ENCODE measurements around the gene PRR35. TPM values are rescaled to one million over a fixed set of nuclear protein-coding genes. Genes with fewer than 3 reads are reported as not detected.

PRR35 gene
- total and polyA plus RNA-seq, 7 donors, result not detected

DNA sequence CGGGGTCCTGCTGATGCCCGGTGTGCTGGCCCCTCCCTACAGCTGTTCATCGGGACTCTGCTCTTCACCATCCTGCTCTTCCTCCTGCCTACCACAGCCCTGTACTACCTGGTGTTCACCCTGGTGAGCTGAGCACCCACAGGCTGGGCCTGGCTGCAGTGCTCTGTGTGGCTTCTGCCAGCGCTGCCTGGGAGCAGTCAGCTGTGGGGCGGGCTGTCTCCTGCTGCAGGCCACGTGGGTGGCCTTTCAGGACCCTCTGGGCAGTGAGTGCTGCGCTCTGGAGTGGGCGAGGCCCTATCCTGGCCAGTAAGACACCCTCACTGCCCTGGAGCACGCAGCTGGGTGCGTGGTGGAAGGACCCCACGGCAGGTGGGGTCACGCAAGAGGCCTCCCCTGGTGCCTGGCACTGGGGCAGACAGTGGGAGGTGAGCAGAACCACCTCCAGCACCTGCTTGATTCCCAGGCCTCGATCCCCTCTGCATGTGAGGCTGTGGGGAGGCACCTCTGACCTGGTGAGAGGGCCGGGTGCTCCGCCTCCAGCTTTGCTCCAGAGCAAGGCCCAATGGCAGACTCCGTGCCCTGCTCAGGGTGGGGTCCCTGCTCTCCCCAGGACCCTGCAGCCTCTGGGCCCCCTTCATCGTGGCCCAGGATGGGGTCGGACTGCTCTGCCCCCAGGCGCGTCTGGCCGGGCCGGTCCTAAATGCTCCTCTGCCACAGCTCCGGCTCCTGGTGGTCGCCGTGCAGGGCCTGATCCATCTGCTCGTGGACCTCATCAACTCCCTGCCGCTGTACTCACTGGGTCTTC lies 20.1 kb downstream of the PRR35 start:
- H3K36me3 ChIP-seq (ENCODE audit: insufficient read depth in 1 of 2, low read depth in 1 of 2), result peaks cover 0 to 12% of the 10 kb centered on the region in 2 donors
- no peaks in the 10 kb centered on the region for H3K9me3 ChIP-seq
- intact Hi-C loops (cut with DNase I), result loop anchor here in 1 of 2 donors (2.0 kb wide), 1 partner anchor 24 kb away; no protein-coding TSS in a partner anchor
- TF ChIP-seq, protein P1, sequence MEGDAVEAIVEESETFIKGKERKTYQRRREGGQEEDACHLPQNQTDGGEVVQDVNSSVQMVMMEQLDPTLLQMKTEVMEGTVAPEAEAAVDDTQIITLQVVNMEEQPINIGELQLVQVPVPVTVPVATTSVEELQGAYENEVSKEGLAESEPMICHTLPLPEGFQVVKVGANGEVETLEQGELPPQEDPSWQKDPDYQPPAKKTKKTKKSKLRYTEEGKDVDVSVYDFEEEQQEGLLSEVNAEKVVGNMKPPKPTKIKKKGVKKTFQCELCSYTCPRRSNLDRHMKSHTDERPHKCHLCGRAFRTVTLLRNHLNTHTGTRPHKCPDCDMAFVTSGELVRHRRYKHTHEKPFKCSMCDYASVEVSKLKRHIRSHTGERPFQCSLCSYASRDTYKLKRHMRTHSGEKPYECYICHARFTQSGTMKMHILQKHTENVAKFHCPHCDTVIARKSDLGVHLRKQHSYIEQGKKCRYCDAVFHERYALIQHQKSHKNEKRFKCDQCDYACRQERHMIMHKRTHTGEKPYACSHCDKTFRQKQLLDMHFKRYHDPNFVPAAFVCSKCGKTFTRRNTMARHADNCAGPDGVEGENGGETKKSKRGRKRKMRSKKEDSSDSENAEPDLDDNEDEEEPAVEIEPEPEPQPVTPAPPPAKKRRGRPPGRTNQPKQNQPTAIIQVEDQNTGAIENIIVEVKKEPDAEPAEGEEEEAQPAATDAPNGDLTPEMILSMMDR (IDR thresholded peaks at IDR 0.05), result no peak
- H3K27me3 ChIP-seq (ENCODE audit: insufficient read depth in 3 of 3, low read length in 2 of 3), result no peaks in the 10 kb centered on the region
- H3K4me1 ChIP-seq, result peaks cover 3% of the 10 kb centered on the region
- no peak overlapping the region for H3K4me3 ChIP-seq
- DNase-seq (no peak), ATAC-seq (no peak)
- 90 to 95% (median 92%) methylated on average over 21 to 27 of the region's 27 CpGs for WGBS, 3 donors
- no peak overlapping the region for H3K27ac ChIP-seq

GRCh38 chr16:580946-581498 lies 20.8 kb downstream of the PRR35 start:
- intact Hi-C loops (cut with DNase I), result loop anchor here in 1 of 2 donors (2.0 kb wide), 1 partner anchor 24 kb away; no protein-coding TSS in a partner anchor
- peaks cover 8% of the 10 kb centered on the region for H3K4me1 ChIP-seq
- H3K36me3 ChIP-seq (ENCODE audit: insufficient read depth in 1 of 2, low read depth in 1 of 2), result peaks cover 0 to 5% of the 10 kb centered on the region in 2 donors
- DNase-seq (no peak), ATAC-seq (no peak)
- TF ChIP-seq, protein P1 (IDR thresholded peaks at IDR 0.05), result no peak
- no peak overlapping the region for H3K27ac ChIP-seq
- no peaks in the 10 kb centered on the region for H3K9me3 ChIP-seq
- 95 to 97% (median 96%) methylated on average over 16 to 19 of the region's 19 CpGs for WGBS, 3 donors
- no peak overlapping the region for H3K4me3 ChIP-seq
- H3K27me3 ChIP-seq (ENCODE audit: insufficient read depth in 3 of 3, low read length in 2 of 3), result no peaks in the 10 kb centered on the region

DNA sequence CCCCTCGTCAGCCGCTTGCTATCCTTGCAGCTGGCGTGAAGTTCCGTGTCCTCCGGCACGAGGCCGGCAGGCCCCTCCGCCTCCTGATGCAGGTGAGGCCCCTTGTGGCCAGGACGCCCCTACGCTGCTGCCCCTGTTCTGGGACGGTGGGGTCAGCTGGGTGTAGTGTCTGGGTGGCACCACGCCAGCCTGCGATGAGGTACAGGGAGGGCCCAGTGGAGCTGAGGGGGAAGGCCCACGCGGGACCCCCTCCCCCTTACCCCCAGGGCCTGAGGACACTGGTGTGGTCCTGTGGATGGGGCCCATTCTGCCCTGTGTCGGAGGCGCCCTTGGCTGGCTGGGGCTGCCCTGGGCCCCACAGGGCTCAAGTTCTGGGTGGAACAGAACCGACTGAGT lies 22.0 kb downstream of the PRR35 start:
- Histone ChIP-seq H3K27ac (no peak overlapping the region), H3K4me1 (peaks cover 20% of the 10 kb centered on the region), H3K4me3 (no peak overlapping the region), H3K9me3 (no peaks in the 10 kb centered on the region), H3K27me3 (ENCODE audit: insufficient read depth in 3 of 3, low read length in 2 of 3) (no peaks in the 10 kb centered on the region), H3K36me3 (ENCODE audit: insufficient read depth in 1 of 2, low read depth in 1 of 2) (peaks cover 0 to 5% of the 10 kb centered on the region in 2 donors)
- no peak for DNase-seq
- TF ChIP-seq, protein P1 (IDR thresholded peaks at IDR 0.05), result no peak
- 78 to 94% (median 91%) methylated on average over 17 to 18 of the region's 18 CpGs for WGBS, 3 donors
- intact Hi-C loops (cut with DNase I), result loop anchor here in 1 of 2 donors (2.0 kb wide), 1 partner anchor 79 kb away; no protein-coding TSS in a partner anchor
- ATAC-seq, result no peak

DNA sequence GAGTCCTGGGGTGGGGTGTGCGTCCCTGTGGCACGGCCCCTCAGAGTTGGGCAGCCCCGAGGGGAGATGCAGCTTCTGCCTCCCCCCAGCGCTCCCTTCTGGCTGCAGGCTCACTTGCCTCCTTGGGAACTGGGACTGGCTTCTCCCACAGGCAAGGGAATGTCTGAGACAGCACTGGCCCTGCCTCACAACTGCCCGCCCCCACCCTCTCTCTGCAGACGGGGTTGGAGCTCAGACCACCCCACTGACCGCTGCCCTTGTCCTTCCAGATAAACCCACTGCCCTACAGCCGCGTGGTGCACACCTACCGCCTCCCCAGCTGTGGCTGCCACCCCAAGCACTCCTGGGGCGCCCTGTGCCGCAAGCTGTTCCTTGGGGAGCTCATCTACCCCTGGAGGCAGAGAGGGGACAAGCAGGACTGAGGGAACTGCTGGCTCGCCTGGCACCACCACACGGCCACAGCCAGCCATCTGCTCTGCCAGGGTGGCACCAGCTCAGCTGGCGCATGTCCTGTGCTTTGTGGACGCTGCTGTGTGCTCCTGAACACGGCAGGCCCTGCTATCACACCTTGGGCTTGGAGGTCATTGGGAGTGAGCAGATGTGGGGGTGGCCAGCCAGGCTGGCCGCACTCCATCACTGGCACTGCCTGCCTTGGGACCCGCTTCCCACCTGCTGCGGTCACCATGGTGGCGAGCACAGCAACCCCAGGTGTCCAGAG lies 22.6 kb downstream of the PRR35 start:
- H3K4me3 ChIP-seq, result no peak overlapping the region
- peaks cover 26% of the 10 kb centered on the region for H3K4me1 ChIP-seq
- DNase-seq (peak in 1 of 2 donors; percentile 74), ATAC-seq (peak in 3 of 4 donors; percentile 9 to 24 (median 17))
- H3K27ac ChIP-seq, result no peak overlapping the region
- TF ChIP-seq, protein P1 (IDR thresholded peaks at IDR 0.05), result no peak
- H3K27me3 ChIP-seq (ENCODE audit: insufficient read depth in 3 of 3, low read length in 2 of 3), result no peaks in the 10 kb centered on the region
- intact Hi-C loops (cut with DNase I), result loop anchor here in 1 of 2 donors (2.0 kb wide), 1 partner anchor 78 kb away; no protein-coding TSS in a partner anchor
- H3K9me3 ChIP-seq, result no peaks in the 10 kb centered on the region
- 65 to 81% (median 75%) methylated on average over 20 to 21 of the region's 21 CpGs for WGBS, 3 donors
- H3K36me3 ChIP-seq (ENCODE audit: insufficient read depth in 1 of 2, low read depth in 1 of 2), result peaks cover 0 to 5% of the 10 kb centered on the region in 2 donors
